SHP77 (cell line): Measurements from ENCODE around the gene KCNG1.

Experiments used
- DNase-seq, 2 experiments: peaks; one replicate each; lab custom pipeline; 2025; lab: John Stamatoyannopoulos, UW

Gene KCNG1

DNA sequence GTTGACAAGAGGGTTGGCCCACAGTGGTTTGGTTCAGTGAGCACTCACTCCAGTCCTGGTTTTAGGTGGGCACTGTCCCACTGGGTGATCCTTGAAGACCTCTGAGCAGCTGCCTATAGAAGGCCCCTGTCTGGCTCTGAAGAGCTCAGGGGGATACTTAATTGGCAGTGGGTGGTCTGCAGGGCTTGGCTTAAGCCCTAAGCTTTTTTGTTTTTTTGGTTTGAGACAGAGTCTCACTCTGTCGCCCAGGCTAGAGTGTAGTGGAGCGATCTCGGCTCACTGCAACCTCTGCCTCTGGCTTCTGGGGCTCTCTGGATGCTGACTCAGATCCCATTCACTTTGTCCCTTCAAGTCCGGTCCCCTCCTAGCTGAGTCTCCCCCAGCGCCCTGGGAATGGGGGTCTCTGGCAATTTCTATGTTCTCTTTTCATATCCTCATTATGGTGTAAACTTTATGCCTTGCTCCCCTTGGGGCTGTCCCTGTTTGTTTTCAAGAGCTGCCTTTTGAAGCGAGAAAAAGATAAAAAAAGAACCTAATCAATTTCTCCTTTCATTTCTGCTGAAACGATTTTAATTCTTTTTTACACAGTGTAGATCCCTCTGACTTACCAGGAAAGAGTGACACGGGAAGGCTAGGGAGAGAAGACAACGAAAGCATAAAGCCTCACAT is 12.2 kb upstream of the KCNG1 start:
- no peak for DNase-seq

DNA sequence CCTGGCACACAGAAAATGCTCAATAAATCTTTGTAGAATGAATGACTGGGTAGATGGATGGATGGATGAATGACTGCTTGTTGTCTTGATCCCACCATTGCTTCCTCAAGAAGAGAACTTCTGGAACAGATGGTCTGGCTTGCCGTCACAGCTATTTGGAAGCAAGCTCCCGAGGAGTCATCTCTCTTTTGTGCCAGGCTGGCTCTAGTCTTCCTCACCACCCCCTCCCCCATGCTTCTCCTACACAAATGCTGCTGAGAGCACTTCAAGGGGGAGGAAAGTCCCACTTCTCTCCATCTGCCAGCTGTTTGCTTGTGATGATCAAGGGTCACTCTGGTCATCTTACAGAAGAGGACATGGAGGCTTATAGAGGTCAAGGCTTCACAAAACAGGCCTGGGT is 11.6 kb upstream of the KCNG1 start:
- no peak for DNase-seq

DNA sequence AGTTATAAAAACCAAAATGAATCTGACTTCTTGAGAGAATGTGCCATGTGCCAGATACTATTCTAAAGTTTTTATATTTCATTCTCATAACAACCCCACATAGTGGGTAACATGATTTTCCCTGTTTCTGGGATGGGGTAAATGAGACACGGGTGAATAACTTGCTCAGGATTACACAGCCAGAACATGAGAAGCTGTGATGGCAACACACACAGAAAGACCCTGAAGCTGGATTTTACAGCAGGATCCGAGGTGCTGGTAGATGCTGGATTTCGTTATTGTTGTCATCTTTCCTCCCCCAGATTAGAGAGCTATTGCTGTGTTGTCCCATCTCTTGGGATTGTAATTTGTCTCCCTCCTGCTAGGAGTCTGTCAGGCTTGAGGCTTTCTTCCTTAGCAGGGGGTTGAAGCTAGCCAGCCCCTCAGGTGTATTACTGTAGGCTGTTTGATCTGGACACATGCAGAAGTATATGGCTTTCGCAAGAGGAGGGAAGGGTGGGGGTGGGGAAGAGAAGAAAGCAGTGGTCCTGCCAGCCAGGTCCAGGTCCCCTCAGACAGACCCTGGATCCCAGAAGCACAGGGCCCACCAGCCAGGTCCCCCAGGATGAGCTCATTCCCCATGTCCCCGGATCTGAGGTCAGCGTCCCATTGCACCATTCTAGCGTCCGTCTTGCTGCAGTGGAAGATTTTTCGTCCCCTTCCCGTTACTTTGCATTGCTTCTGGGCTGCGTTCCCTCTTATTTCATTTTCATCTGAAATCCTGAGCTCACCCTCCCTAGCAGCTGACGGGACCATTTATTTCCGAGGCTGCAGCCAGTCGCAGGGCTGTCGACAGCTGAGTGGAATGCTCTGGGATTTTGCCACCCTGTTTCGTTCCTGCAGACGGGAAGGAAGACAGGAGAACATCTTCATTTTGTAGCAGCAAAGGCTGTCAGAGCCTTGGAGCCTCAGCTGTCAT is 7.3 kb upstream of the KCNG1 start:
- no peak for DNase-seq

DNA sequence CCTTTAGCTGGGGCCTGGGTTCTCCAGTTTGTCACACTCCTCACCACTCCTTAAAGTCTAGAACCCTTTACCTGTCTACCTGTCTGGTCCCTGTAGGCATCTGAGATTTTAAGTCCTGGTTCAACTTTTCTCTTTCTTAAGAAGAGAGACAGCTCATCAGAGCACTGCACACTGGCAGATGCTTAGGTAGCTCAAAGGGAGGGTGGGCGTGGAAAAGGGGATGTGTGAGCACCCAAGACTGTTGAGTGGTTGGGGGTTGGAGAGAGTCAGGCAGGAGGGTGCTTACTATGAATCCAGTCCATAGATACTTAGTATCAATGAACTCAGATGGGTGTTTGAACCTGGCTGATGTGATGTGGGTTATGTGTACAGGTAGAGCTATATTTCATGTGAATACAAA is 6.6 kb upstream of the KCNG1 start:
- no peak for DNase-seq

DNA sequence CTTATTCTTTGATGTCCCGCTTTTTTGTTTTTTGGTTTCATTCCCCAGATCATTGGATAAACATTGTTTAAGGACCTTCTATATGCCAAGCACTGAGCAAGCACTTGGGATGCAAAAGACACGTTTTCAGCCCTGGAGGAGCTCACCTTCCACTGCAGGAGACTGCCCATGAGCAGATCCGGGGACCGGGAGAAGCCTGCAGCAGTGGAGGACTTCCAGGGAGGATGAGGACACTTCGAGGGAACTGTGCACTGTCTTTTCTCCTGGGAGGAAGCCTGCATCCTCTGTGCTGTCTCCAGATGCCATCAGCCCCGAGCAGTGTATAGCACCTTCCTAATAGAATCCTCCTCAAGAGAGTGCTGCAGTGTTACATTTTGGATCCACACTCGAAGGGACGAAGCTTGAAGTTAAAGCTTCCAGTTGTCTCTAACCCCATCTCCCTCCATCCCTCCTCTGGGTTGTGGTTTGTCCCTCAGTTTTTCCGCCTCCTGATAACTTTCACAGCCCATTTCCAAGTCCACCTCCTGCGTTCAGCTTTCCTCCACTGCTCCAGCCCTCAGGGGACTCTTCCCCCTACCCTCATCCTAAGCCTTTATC is 5.8 kb upstream of the KCNG1 start:
- DNase-seq: no peak

DNA sequence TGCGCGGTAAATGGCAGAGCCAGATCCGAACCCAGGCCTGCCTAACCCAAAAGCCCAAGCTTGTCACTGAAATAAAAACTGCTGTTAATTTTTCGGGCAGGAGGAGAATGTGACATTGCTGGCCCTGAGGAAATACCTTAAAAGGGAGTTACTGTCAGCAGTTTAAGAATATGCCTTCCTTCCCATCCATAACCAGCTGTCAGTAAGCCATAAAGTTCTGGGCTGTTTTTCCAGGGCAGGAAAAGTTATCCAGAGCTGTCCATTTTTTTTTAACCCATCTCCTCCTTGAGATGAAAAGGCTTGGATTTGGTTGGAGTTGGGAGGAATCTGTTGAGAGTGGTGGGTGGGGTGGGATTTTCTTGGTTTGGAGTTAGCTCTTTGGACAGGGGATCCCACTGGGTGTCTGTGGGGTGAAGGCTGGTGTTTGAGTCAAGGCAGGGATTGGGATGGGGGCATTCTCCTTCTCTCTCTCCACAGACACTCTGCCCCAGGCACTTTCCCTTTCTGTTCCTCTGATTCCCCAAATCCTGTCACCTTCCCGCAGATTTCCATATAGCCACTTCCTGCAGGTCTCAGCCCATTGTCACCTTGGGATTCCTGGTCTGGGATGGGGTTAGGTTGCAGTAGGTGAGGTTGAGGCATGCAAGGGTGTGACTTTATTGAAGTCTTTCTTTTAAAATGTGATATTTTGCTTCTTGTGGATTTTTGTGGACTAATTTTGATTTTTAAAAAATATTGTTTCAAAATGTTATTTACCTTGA is 4.3 kb upstream of the KCNG1 start:
- DNase-seq: no peak

DNA sequence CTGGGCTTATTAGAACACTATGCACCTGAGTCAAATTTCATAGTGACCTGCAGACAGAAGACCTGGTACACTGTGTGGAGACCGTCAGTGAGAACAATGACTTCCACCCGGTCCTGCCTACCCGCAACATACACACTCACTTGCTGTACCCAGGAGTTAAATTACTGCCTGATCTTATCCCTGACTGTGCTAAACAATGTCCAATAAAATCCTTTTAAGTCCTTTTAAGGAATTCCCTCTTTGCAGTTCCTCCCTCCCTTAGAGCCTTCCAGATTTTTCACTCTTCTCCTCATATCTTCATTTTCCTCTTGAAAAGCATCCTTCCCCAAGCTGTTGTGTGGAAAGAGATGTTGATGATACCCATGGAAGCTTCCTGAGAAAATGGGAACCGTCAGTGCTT is 3.4 kb upstream of the KCNG1 start:
- no peak for DNase-seq

DNA sequence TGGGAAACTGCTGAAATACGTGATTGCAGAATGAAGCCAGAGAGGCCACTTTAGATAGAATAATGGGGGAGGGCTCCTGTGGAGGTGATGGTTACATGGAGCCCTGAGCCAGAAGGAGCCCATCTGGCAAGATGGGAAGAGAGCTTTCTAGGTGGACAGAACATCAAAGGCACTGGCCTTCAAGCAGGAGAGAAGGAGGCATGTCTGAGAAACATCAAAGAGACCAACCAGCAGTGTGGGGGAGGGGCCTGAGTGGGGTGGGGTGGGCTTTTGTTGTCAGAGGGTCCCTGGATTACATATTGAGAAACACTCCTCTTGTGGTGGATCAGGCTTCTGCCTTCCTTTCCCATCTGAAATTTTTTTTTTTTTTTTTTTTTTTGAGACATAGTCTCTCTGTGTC is 1.9 kb upstream of the KCNG1 start:
- DNase-seq: no peak

DNA sequence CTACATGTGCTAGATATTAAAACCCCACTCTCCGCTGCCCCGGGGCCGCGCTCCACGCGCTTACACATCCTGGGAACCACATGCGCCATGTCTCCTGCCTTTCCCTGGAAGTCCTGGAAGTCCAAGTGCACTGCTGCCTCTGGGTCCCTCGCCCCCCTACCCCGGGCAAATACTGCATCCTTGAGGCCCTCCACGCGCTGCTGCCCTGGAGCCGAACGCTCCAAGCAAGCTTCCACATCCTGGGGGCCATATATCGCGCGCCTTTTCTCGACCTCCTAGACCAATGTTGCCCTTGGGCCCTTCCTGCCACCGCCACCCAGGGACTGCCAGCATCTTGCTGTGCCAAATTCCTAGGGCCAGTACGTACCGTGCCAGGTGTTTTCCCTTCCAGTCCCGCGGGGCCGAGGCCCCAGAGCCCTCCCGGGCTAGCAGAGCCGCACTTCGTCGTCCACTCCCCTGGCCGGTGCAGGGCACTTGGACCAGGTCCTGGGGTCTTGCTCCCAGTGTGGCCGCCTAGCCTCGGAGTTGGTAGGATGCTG is 779 bp upstream of the KCNG1 start:
- no peak for DNase-seq

DNA sequence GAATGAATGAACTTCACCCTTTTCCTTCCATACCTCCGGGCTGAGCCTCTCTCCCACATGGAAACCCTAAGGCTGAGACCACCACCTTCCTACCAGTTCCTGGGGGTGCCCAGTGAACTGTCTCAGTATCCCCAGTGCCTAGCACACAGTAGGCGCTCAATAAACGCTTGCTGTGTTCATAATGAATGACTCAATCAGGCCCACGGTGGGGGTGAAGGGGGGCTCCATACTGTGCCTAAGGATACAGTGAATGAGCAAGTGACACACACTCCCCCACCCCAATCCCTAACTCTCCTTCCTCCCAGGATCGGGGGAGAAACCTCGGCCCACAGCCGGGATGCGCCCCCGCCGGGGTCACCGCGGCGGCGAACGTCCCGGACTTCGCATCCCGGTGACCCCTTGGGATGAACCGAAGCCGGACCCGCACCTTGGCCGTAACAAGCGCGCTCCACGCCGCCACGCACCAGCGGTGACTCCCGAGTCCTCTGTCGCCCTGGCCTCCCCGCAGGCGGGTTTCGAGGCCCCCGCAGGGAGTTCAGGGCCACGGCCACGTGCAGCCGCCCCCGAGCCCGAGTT is 592 bp downstream of the KCNG1 start:
- no peak for DNase-seq

DNA sequence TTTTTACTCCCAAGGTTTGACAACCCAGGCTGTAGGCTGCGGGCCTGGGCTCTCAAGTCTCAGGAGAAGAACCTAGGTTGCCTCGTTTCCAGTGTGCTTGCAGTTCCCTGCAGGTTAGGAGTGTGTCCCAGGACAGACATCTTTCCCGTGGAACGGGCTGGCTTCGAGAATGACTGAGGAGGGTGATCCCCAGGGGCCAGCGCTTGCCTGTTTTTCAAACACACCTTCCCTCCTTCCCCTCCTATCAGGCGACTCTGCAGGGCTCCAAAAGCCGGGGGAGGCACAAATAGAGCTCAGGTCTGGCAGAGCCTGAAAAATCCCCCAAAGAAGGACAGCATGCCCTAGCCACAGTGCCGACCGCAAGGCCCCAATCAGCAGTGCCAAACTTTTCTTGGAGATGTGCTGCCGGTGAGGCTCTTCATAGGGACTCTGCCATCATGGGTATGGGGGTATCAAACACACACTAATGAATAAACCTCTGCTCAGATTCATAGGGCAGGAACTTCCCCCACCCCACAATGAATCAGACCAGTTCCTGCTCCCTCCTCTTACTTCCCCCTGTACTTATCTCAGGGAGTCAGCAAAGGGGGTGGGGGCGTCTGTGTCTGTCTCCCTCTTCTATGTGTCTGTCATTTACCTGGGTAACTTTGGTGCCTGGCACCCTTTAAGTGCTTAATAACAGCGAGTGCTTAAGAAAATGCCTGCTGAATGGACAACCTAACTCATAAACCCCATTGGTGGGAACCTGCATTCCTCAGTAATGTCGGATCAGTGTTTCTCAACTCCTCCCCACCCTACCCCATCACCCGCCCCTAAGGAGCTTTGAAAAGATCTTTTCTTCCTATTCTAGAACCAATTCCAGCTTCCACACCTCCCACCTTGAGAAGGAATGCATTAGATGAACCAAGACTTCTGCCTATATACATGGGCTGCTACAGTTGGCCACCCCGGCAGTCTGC is 1.6 kb downstream of the KCNG1 start:
- no peak for DNase-seq

DNA sequence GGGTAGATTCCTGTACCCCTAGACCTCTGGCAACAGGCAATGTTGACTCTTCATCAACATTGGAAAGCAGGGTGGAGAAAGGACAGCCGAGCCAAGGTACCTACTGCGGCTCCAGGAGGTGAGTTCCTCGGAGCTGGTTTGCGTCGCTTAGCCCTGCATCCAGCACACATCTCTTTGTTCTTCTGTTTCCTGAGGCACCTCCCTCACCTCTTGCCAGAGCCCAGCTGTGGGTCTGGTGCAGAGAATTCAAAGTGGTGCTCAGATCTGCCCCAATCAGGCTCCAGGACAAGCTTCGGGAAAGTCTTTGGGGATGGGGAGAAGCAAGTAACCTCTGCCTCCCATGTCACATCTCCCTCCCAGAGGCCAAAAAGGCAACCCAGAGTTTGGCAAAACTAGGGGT is 2.2 kb downstream of the KCNG1 start:
- no peak for DNase-seq

DNA sequence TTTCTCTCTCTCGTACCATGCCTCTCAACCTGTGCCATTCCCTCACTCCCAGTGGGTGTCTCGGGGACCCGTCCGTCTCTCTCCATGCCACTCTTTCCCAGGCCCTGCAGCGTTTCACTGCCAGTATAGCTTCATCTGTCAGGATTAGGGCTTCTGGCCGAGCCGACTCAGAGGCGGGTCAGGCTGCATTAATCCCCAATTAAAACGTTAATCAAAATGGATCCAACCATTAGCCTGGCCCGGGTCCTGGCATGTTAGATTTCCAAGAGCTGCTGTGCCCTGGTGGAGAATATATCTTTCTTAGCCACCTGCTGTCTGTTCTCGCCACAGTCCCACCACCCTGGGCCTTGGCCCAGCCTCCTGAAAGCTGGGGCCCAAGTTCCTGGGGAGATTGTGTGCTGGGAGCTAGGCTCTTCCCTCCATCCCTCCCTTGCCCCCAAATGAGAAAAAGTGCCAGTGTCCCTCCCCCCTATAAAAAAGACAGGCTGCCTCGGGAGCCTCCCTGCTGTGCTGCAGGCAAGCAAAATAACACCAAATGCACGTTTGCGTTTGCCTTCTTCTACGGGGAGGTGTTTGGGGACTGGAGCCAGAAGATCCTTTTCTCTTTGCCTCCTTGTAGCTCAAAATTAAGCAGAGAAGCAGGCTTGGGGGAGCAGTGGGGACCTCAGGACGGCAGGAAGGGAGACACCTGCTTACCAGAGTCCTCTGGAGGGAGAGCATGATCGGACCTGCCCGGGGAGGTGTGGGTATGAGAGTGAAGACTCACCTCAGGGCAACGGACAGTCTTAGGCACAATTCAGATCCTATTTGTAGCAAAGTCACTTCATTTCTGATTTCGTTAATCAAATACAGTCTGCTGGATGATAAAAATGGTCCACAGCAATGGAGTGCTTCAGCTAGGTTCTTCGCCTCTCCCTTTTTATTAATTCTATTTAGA is 3.0 kb downstream of the KCNG1 start:
- no peak for DNase-seq

DNA sequence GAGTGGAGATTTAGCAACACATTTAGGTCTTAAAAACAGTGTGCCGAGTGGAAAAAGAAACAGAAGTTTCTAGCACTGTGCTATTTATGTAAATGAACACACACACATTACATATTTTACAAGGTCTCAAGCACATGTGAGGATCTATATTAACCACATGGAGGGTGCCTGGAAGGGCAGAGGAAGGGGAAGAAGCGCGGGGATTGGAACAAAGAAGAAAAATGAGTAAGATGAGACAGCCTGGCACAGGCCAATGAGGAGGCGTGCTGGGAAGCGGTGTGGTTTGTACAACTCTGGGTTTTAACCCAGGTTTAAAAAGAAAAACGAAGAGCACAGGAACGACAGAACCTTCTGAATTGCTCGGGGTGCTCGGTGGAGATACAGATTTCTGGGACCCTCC is 5.7 kb downstream of the KCNG1 start:
- no peak for DNase-seq

DNA sequence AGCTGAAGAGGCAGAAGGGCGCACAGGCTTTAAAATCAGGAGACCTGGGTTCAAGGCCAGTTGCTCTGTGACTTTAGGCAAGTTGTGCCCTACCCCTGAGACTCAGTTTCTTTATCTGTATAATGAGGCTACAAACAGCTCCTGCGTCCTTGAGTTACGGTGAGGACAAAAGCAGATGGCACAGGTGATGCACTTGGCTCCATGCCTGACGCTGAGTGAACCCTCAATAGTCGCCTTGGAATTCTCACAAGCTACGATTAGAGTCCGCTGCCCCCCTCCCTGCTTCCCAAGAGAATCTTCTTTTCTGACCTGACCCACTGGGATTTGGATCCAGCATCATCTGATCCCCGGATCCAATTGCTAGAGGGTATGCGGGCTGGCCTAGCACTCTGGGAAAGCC is 6.4 kb downstream of the KCNG1 start:
- DNase-seq: no peak

DNA sequence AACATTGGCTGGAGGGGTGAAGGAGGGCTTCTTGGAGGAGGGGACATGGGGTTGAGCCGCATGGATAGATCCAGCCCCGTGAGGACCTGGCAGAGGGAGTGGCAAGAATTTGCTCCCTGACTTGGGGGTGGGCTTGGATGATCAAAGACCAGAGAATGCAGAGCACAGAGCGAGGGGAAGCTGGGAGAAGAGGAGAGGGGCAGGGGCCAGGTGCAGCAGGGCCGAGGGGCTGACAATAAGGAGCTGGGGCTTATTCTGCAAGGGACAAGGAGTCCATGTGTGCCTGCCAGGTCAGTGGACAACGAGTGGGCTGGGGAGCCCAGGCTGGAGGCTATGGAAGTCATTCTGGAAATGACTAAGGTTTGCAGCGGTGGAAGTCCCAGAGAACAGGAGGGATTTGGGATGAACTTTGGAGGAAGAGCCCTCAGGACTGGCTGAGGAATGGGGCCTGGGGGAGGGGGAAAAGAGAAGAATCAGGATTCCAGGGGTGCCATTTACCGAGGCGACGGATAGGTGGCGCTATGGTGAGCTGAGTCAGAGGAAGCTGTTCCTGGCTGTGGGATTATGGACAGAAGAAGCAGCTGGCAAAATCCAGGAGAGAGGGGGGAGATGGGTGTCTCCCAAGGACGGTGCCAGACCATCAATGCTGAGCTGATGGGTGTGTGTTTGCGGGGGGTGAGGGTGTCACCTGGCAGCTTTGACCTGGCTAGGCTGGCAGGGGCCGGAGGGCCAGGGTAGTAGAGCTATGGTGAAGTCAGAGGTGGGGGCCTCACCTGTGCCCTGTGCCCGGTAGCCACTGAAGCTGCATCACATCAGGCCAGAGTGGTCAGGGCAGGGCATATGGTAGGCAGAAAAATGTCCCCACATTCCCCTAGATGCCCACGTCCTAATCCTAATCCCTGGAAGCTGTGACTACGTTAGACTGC is 7.8 kb downstream of the KCNG1 start:
- DNase-seq: peak in 1 of 2 experiments; percentile 37

DNA sequence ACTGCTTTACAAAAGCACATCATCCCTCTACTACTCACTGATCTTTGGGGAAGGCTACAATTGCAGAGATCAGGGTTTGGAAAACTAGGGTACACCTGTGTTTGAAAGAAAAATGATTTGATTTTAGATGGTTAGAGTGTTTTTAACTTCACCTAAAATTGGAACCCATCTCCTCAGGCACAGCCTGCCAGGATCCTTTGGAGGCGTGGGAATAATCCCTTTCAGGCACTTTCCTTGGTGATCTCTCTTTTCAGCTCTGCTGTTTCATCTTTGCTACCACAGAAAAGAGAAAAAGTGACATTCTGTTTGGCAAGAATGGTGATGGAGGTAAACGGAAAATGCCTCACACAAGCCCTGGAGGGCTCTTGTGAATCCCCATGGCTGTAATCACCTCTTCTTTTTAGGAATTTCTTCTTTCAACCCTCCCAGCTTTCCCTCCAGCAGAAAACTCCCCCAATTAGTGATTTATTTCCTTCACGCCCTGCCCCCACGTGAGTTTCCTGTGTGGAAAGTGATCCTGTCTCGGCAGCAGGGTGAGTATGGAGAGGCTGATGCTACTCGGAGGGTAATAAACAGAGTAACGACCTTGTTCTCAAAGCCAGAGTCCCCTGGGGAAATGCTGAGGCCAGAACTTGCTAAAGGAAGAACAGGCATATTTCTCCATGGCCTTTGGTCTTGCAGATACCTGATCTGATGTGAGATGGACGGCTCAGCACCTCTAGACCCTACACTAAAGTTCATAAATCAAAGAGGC is 9.2 kb downstream of the KCNG1 start:
- no peak for DNase-seq

DNA sequence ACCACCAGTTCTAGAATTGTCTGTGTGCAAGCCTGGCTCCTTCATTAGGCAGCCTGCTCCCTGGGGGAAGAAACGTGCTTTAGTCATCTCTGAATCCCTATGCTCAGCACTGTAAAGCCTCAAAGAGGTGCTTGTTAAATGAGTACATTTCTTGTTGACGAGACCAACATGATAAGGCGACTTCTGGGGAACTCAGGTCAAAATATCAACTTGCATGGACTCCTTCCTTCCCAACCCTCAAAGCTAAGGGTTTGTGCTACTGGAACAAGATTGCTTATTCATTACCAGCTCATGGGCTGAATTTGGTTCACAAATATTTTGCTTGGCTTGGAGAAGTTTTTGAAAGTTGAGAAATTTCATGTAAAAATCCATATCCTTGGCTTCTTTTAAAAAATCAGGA is 10.6 kb downstream of the KCNG1 start:
- DNase-seq: no peak
